C1 segment of cervical spinal cord (tissue), 14 donors: Measurements from ENCODE around the gene DCC.
A peak's percentile ranks its signal among the peaks of the same experiment; 100 is the strongest.

ENCODE experiments used
- DNase-seq, 14 donors: peaks; one replicate each; lab custom pipeline; 2025; lab: John Stamatoyannopoulos, UW

The DCC gene

GRCh38 chr18:52499016-52499415 is 159.0 kb downstream of the DCC start:
- no peak for DNase-seq

GRCh38 chr18:52499644-52500043 is 159.6 kb downstream of the DCC start:
- DNase-seq: no peak

- no peak for DNase-seq
These were observed 164.6 kb downstream of the DCC start for GRCh38 chr18:52504589-52504988.

GRCh38 chr18:52510139-52510538 is 170.1 kb downstream of the DCC start:
- DNase-seq: no peak

- no peak for DNase-seq
These were observed 178.1 kb downstream of the DCC start for GRCh38 chr18:52518086-52518485.

GRCh38 chr18:52519021-52519420 is 179.0 kb downstream of the DCC start:
- no peak for DNase-seq

- no peak for DNase-seq
These were observed 183.6 kb downstream of the DCC start for GRCh38 chr18:52523566-52523965.

- no peak for DNase-seq
These were observed 191.8 kb downstream of the DCC start for GRCh38 chr18:52531836-52532235.

- DNase-seq: no peak
These were observed 196.0 kb downstream of the DCC start for GRCh38 chr18:52536039-52536438.

GRCh38 chr18:52537261-52537660 is 197.3 kb downstream of the DCC start:
- DNase-seq: no peak

- peak in 1 of 14 donors; percentile 18 for DNase-seq
These were observed 201.1 kb downstream of the DCC start for GRCh38 chr18:52541056-52541455.

- DNase-seq: no peak
These were observed 204.1 kb downstream of the DCC start for GRCh38 chr18:52544086-52544485.

- DNase-seq: peak in 1 of 14 donors; percentile 6
These were observed 206.8 kb downstream of the DCC start for GRCh38 chr18:52546686-52547346.

- DNase-seq: no peak
These were observed 213.4 kb downstream of the DCC start for GRCh38 chr18:52553441-52553840.

- no peak for DNase-seq
These were observed 214.2 kb downstream of the DCC start for GRCh38 chr18:52554180-52554579.

GRCh38 chr18:52567360-52567759 is 227.4 kb downstream of the DCC start:
- DNase-seq: no peak

GRCh38 chr18:52569492-52569891 is 229.5 kb downstream of the DCC start:
- DNase-seq: no peak

- no peak for DNase-seq
These were observed 231.0 kb downstream of the DCC start for GRCh38 chr18:52570975-52571374.

GRCh38 chr18:52572036-52573000 is 232.3 kb downstream of the DCC start:
- no peak for DNase-seq

- no peak for DNase-seq
These were observed 237.8 kb downstream of the DCC start for GRCh38 chr18:52577795-52578194.

GRCh38 chr18:52582061-52582460 is 242.1 kb downstream of the DCC start:
- DNase-seq: no peak

GRCh38 chr18:52582516-52582915 is 242.5 kb downstream of the DCC start:
- no peak for DNase-seq

GRCh38 chr18:52588931-52589330 is 248.9 kb downstream of the DCC start:
- no peak for DNase-seq
